RWPE1 (cell line): ENCODE results near the gene PKIB.

ENCODE experiments used
- CTCF ChIA-PET: fragments of 350-600 bp; sonication (Branson Sonifier 250); formaldehyde crosslinking; extraction: SDS; loops from one replicate; lab custom pipeline; 2021; lab: Yijun Ruan, JAX
- POLR2A ChIA-PET: fragments of 400-600 bp; formaldehyde crosslinking; extraction: SDS; loops from one replicate; lab custom pipeline; 2020; ENCODE audit warnings: antibody characterized with exemption; ENCODE audit not compliant: low non-redundant PET; lab: Yijun Ruan, JAX
- DNase-seq: peaks from one replicate; pipeline ENCODE4 v3.0.0; 2012; ENCODE audit warnings: low spot score
- H3K27ac ChIP-seq: fragments of 450-650 bp; 2 replicates; pipeline ENCODE4 v1.5.1; 2017
- CTCF ChIP-seq: fragments of 450-650 bp; conservative IDR thresholded peaks from 2 replicates; pipeline ENCODE4 v1.5.1; 2017; ENCODE audit warnings: low read depth, mild to moderate bottlenecking

The PKIB gene

GRCh38 chr6:122715725-122716124, 105.5 kb downstream of the PKIB start:
- POLR2A ChIA-PET: no interaction called here
- no peak for TF ChIP-seq CTCF
- DNase-seq: no peak
- CTCF ChIA-PET: interaction anchor here (0.6 kb wide), 2 partner anchors 20 to 198 kb away, joined by 3 read pairs; no protein-coding TSS in a partner anchor
- no peak overlapping the region for H3K27ac ChIP-seq

GRCh38 chr6:122717350-122717749, 107.1 kb downstream of the PKIB start:
- no peak overlapping the region for H3K27ac ChIP-seq
- ChIA-PET CTCF (interaction anchor here (1.0 kb wide), 1 partner anchor 10 kb away, joined by 3 read pairs; no protein-coding TSS in a partner anchor), POLR2A (no interaction called here)
- DNase-seq: no peak
- no peak for TF ChIP-seq CTCF

GRCh38 chr6:122718616-122719015, 108.4 kb downstream of the PKIB start:
- ChIA-PET CTCF (no interaction called here), POLR2A (no interaction called here)
- H3K27ac ChIP-seq: no peak overlapping the region
- no peak for TF ChIP-seq CTCF
- DNase-seq: no peak

- CTCF ChIA-PET: no interaction called here
- TF ChIP-seq CTCF: no peak
- no peak for DNase-seq
- no peak overlapping the region for H3K27ac ChIP-seq
- POLR2A ChIA-PET: no interaction called here
These were observed 109.0 kb downstream of the PKIB start for GRCh38 chr6:122719176-122719575.

GRCh38 chr6:122722746-122723145, 112.5 kb downstream of the PKIB start:
- DNase-seq: no peak
- CTCF ChIA-PET: interaction anchor here (0.6 kb wide), 1 partner anchor 15 kb away, joined by 4 read pairs; no protein-coding TSS in a partner anchor
- H3K27ac ChIP-seq: no peak overlapping the region
- POLR2A ChIA-PET: no interaction called here
- no peak for TF ChIP-seq CTCF

GRCh38 chr6:122726649-122727048, 116.4 kb downstream of the PKIB start:
- no peak overlapping the region for H3K27ac ChIP-seq
- ChIA-PET POLR2A (no interaction called here), CTCF (interaction anchor here (0.5 to 3.4 kb wide), 7 partner anchors 9 to 235 kb away, joined by 3 to 23 read pairs (median 4); partner anchors contain the start of gene PKIB)
- DNase-seq: no peak
- no peak for TF ChIP-seq CTCF
